HL-60 (cell line): ENCODE results near the gene CTNNBIP1.

Experiments used
- DNase-seq, 2 experiments: peaks; one replicate each; pipeline ENCODE4 v3.0.0-alpha.2; 2010 to 2020; ENCODE audit warnings: low read depth in 1 of 2, low spot score in 1 of 2
- H3K27ac ChIP-seq: fragments of 250-450 bp; sonication (Bioruptor Pico); replicated peaks from 2 replicates; pipeline ENCODE4 v1.5.1; 2020; ENCODE audit warnings: mild to moderate bottlenecking, moderate library complexity
- H3K27me3 ChIP-seq: fragments of 250-450 bp; sonication (Bioruptor Pico); 2 replicates; pipeline ENCODE4 v1.5.1; 2021; ENCODE audit warnings: mild to moderate bottlenecking, moderate library complexity; ENCODE audit not compliant: insufficient read depth, poor library complexity, severe bottlenecking
- H3K4me3 ChIP-seq: replicated peaks from 2 replicates; pipeline ENCODE4 v1.5.1; 2011; ENCODE audit warnings: mild to moderate bottlenecking, control low read depth, low read length; ENCODE audit not compliant: insufficient read depth
- GABPA ChIP-seq: IDR thresholded peaks from 2 replicates; pipeline ENCODE4 v1.6.1; 2012; ENCODE audit warnings: low read depth
- POLR2AphosphoS5 ChIP-seq: IDR thresholded peaks from 2 replicates; pipeline ENCODE4 v1.6.1; 2012; ENCODE audit warnings: low read depth
- SPI1 ChIP-seq: IDR thresholded peaks from 2 replicates; pipeline ENCODE4 v1.6.1; 2012; ENCODE audit warnings: low read depth, mild to moderate bottlenecking, borderline replicate concordance
- TF ChIP-seq, protein P1 (sequence below): IDR thresholded peaks from 2 replicates; pipeline ENCODE4 v1.6.1; 2012; ENCODE audit warnings: low read depth; ENCODE audit not compliant: insufficient replicate concordance
- TF ChIP-seq, protein P2 (sequence below): IDR thresholded peaks from one replicate; pipeline ENCODE4 v1.5.1; 2011; ENCODE audit warnings: low read length, control low read depth, inconsistent platforms; ENCODE audit not compliant: insufficient read depth

CTNNBIP1 gene

DNA sequence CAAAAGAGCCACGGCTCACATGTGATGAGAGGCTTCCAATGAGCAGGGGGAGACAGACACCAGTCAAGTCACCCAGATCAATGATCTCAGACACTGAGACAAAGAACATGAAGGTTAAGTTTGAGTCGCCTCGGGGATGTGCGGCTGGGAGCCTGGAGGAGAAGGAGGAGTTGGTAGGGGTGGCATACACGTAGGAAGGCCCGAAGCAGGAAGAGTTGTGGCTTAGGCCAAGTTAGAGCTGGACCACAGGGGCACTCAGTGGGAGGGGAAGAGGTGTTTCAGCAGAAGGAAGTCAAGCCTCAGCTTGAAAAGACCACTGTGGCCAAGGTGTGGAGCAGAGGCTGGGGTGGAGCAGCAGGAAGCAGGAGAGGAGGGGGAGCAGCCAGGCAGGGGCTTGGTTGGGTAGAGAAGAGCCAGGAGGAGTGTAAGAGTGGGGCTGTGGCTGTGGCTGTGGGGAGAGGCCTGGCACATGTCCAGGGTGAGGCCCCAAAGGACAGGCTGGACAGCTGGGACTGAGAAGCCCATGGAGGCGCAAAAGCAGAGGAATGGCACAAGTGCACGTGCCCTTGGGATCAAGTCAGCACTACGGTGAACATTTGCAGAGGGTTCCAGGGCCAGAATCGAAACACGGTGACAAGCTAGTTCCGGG is 27.6 kb downstream of the CTNNBIP1 start:
- Histone ChIP-seq H3K4me3 (no peak overlapping the region), H3K27ac (no peak overlapping the region), H3K27me3 (no peaks in the 10 kb centered on the region)
- TF ChIP-seq GABPA, result no peak
- no peak for TF ChIP-seq POLR2AphosphoS5
- TF ChIP-seq, protein P1, sequence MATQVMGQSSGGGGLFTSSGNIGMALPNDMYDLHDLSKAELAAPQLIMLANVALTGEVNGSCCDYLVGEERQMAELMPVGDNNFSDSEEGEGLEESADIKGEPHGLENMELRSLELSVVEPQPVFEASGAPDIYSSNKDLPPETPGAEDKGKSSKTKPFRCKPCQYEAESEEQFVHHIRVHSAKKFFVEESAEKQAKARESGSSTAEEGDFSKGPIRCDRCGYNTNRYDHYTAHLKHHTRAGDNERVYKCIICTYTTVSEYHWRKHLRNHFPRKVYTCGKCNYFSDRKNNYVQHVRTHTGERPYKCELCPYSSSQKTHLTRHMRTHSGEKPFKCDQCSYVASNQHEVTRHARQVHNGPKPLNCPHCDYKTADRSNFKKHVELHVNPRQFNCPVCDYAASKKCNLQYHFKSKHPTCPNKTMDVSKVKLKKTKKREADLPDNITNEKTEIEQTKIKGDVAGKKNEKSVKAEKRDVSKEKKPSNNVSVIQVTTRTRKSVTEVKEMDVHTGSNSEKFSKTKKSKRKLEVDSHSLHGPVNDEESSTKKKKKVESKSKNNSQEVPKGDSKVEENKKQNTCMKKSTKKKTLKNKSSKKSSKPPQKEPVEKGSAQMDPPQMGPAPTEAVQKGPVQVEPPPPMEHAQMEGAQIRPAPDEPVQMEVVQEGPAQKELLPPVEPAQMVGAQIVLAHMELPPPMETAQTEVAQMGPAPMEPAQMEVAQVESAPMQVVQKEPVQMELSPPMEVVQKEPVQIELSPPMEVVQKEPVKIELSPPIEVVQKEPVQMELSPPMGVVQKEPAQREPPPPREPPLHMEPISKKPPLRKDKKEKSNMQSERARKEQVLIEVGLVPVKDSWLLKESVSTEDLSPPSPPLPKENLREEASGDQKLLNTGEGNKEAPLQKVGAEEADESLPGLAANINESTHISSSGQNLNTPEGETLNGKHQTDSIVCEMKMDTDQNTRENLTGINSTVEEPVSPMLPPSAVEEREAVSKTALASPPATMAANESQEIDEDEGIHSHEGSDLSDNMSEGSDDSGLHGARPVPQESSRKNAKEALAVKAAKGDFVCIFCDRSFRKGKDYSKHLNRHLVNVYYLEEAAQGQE, result no peak
- no peak for TF ChIP-seq SPI1
- TF ChIP-seq, protein P2, sequence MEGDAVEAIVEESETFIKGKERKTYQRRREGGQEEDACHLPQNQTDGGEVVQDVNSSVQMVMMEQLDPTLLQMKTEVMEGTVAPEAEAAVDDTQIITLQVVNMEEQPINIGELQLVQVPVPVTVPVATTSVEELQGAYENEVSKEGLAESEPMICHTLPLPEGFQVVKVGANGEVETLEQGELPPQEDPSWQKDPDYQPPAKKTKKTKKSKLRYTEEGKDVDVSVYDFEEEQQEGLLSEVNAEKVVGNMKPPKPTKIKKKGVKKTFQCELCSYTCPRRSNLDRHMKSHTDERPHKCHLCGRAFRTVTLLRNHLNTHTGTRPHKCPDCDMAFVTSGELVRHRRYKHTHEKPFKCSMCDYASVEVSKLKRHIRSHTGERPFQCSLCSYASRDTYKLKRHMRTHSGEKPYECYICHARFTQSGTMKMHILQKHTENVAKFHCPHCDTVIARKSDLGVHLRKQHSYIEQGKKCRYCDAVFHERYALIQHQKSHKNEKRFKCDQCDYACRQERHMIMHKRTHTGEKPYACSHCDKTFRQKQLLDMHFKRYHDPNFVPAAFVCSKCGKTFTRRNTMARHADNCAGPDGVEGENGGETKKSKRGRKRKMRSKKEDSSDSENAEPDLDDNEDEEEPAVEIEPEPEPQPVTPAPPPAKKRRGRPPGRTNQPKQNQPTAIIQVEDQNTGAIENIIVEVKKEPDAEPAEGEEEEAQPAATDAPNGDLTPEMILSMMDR, result no peak
- no peak for DNase-seq

DNA sequence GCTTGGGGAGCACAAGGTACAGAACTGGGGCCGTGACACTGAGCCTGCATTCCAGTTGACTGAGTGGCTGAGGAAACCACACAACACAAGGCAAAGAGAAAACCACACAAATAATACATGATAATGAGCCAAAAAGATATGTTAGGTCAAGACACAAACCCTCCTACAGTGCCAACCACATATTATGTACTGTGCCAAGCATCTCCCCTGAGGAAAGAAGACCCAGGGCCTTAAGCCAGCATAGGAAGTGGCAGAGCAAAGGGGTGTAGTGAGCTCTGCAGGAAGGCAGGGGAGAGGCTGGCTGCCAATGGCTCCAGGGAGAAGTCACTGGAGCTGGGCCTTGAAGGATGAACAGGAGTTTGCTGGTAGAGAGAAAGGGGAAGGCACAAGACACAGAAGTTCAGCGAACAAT is 28.2 kb downstream of the CTNNBIP1 start:
- Histone ChIP-seq H3K27ac (no peak overlapping the region), H3K27me3 (no peaks in the 10 kb centered on the region), H3K4me3 (no peak overlapping the region)
- TF ChIP-seq GABPA (no peak), POLR2AphosphoS5 (no peak), SPI1 (peak; percentile 53; the same call in 1 of the 2 replicates)
- TF ChIP-seq, protein P2, result no peak
- TF ChIP-seq, protein P1, result no peak
- DNase-seq, result peak in 1 of 2 experiments; percentile 49

DNA sequence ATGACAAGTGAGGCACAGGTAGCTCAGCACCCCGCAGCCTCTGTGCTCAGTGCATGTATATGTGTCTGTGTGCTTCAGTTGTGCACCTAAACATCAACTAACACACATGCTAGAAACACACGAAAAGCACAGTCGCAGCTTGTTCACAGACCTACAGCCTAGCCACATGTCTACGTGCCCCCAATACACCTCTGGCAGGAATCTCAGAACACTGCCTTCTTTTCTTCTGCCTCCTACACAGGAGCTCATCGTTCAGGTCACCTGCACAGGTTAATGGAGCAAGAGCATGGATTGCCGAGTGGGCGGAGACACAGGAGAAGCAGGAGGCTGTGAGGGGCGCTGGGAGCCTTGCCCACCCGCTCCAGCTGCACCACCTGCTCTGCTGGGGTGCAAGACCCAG is 31.7 kb downstream of the CTNNBIP1 start:
- TF ChIP-seq, protein P2, result no peak
- TF ChIP-seq SPI1 (no peak), POLR2AphosphoS5 (no peak), GABPA (no peak)
- TF ChIP-seq, protein P1, result no peak
- H3K27me3 ChIP-seq, result no peaks in the 10 kb centered on the region
- no peak overlapping the region for H3K4me3 ChIP-seq
- no peak overlapping the region for H3K27ac ChIP-seq
- no peak for DNase-seq
